SK-N-SH (cell line): Measurements from ENCODE around the gene AFMID. TPM values are rescaled to one million over a fixed set of nuclear protein-coding genes. Genes with fewer than 3 reads are reported as not detected.

Source experiments
- CTCF ChIA-PET: fragments of 300-600, 350-600 bp; formaldehyde crosslinking; extraction: SDS; loops from one replicate; lab custom pipeline; 2021; lab: Yijun Ruan, JAX
- POLR2A ChIA-PET: fragments of 350-600 bp; sonication (Branson Sonifier 250); formaldehyde crosslinking; extraction: SDS; loops from one replicate; lab custom pipeline; 2020; ENCODE audit warnings: antibody characterized with exemption, inconsistent platforms; lab: Yijun Ruan, JAX
- DNase-seq: peaks from one replicate; pipeline ENCODE4 v3.0.0; 2012
- H2AFZ ChIP-seq: fragments of 200-600 bp; sonication (generic); 2 replicates; pipeline ENCODE4 v1.8.1; 2016; ENCODE audit warnings: antibody characterized with exemption, mild to moderate bottlenecking, low read depth
- H3F3A ChIP-seq: fragments of 200-600 bp; sonication (generic); replicated peaks from 2 replicates; pipeline ENCODE3; 2016; ENCODE audit warnings: antibody characterized with exemption, mild to moderate bottlenecking; ENCODE audit not compliant: insufficient read depth
- H3K27ac ChIP-seq, 2 experiments: fragments of 200-500 bp in 1 of 2; fragments of 200-600 bp in 1 of 2; sonication (Bioruptor generic) in 1 of 2; sonication (generic), shearing (Covaris generic) in 1 of 2; 2 replicates each; pipeline versions ENCODE4 v1.5.1 to v1.6.1; 2014 to 2016; ENCODE audit warnings: low read depth in 2 of 2, inconsistent platforms in 1 of 2, low read length in 1 of 2, mild to moderate bottlenecking in 1 of 2, mixed read lengths in 1 of 2
- H3K27me3 ChIP-seq: fragments of 200-600 bp; sonication (generic), shearing (Covaris generic); 2 replicates; pipeline ENCODE4 v1.6.1; 2016; ENCODE audit warnings: mixed run types; ENCODE audit not compliant: insufficient read depth
- H3K36me3 ChIP-seq, 2 experiments: fragments of 200-500 bp in 1 of 2; fragments of 200-600 bp in 1 of 2; sonication (Bioruptor generic) in 1 of 2; sonication (generic) in 1 of 2; replicated peaks in 1 of 2; 2 replicates each; pipeline versions ENCODE3 to v1.5.1; 2014 to 2016; ENCODE audit warnings: low read length in 1 of 2, mild to moderate bottlenecking in 1 of 2; ENCODE audit not compliant: insufficient read depth in 2 of 2, control insufficient read depth in 1 of 2
- H3K4me1 ChIP-seq, 2 experiments: fragments of 200-500 bp in 1 of 2; fragments of 200-600 bp in 1 of 2; sonication (Bioruptor generic) in 1 of 2; sonication (generic), shearing (Covaris generic) in 1 of 2; 2 replicates each; pipeline versions ENCODE4 v1.5.1 to v1.6.1; 2014 to 2016; ENCODE audit warnings: low read depth in 1 of 2, low read length in 1 of 2, mixed run types in 1 of 2; ENCODE audit not compliant: insufficient read depth in 2 of 2, control insufficient read depth in 1 of 2
- H3K4me2 ChIP-seq: fragments of 200-600 bp; sonication (generic), shearing (Covaris generic); 2 replicates; pipeline ENCODE4 v1.6.1; 2017; ENCODE audit warnings: mixed run types
- H3K4me3 ChIP-seq, 2 experiments: fragments of 200-500 bp in 1 of 2; fragments of 200-600 bp in 1 of 2; sonication (Bioruptor generic) in 1 of 2; sonication (generic), shearing (Covaris generic) in 1 of 2; 2 replicates each; pipeline versions ENCODE4 v1.5.1 to v1.8.1; 2014 to 2016; ENCODE audit warnings: low read depth in 2 of 2, inconsistent platforms in 1 of 2, low read length in 1 of 2, mild to moderate bottlenecking in 1 of 2, mixed read lengths in 1 of 2, moderate library complexity in 1 of 2
- H3K79me2 ChIP-seq: fragments of 200-600 bp; sonication (generic); 2 replicates; pipeline ENCODE4 v1.8.1; 2017; ENCODE audit warnings: mild to moderate bottlenecking; ENCODE audit not compliant: insufficient read depth
- H3K9ac ChIP-seq: fragments of 200-600 bp; sonication (generic); 2 replicates; pipeline ENCODE4 v1.6.1; 2017; ENCODE audit warnings: mixed run types
- H3K9me2 ChIP-seq: fragments of 200-600 bp; sonication (generic); 2 replicates; pipeline ENCODE4 v1.6.1; 2017; ENCODE audit warnings: mixed run types
- H3K9me3 ChIP-seq: fragments of 200-600 bp; sonication (generic); 2 replicates; pipeline ENCODE4 v1.6.1; 2017; ENCODE audit warnings: mixed run types, mild to moderate bottlenecking, moderate library complexity
- H4K20me1 ChIP-seq: fragments of 200-600 bp; sonication (generic); 2 replicates; pipeline ENCODE4 v1.6.1; 2017; ENCODE audit warnings: mild to moderate bottlenecking, mixed run types; ENCODE audit not compliant: insufficient read depth
- CHD2 ChIP-seq: fragments of 150-350 bp; IDR thresholded peaks from 2 replicates; pipeline ENCODE4 v1.6.1; 2018; ENCODE audit warnings: low read length; ENCODE audit not compliant: partially characterized antibody
- CTCF ChIP-seq: fragments of 200-600 bp; sonication (generic); IDR thresholded peaks from 2 replicates; pipeline ENCODE4 v1.6.1; 2017; ENCODE audit warnings: antibody characterized with exemption, mild to moderate bottlenecking, moderate library complexity
- ELF1 ChIP-seq: IDR thresholded peaks from 2 replicates; pipeline ENCODE4 v1.4.0; 2012
- EP300 ChIP-seq, 2 experiments: IDR thresholded peaks; 2 replicates each; pipeline versions ENCODE4 v1.4.0 to v1.6.1; 2012; ENCODE audit warnings: borderline replicate concordance in 1 of 2, low read depth in 1 of 2, low read length in 1 of 2
- FOXJ3 ChIP-seq: sonication (generic); formaldehyde crosslinking; IDR thresholded peaks from 2 replicates; pipeline ENCODE4 v1.5.1; 2020; ENCODE audit warnings: mild to moderate bottlenecking, missing genetic modification reagents
- GABPA ChIP-seq: IDR thresholded peaks from 2 replicates; pipeline ENCODE4 v1.4.0; 2012; ENCODE audit warnings: low read depth, mild to moderate bottlenecking
- GATA2 ChIP-seq: sonication (generic); formaldehyde crosslinking; IDR thresholded peaks from 2 replicates; pipeline ENCODE4 v1.5.0; 2020; ENCODE audit warnings: mild to moderate bottlenecking, missing genetic modification reagents
- MXI1 ChIP-seq: IDR thresholded peaks from 2 replicates; pipeline ENCODE4 v1.6.1; 2012; ENCODE audit warnings: mild to moderate bottlenecking, low read depth, low read length, improper control_type of control experiment
- POLR2AphosphoS5 ChIP-seq: IDR thresholded peaks from 2 replicates; pipeline ENCODE4 v1.6.1; 2012; ENCODE audit warnings: low read depth, low read length
- RAD21 ChIP-seq: IDR thresholded peaks from 2 replicates; pipeline ENCODE4 v1.6.1; 2012; ENCODE audit warnings: mild to moderate bottlenecking, low read length
- RCOR1 ChIP-seq: fragments of 150-350 bp; IDR thresholded peaks from 2 replicates; pipeline ENCODE4 v1.6.1; 2017; ENCODE audit warnings: antibody characterized with exemption, low read length
- RFX5 ChIP-seq: IDR thresholded peaks from 2 replicates; pipeline ENCODE4 v1.6.1; 2012; ENCODE audit warnings: mild to moderate bottlenecking, improper control_type of control experiment, low read length
- SIN3A ChIP-seq: IDR thresholded peaks from 2 replicates; pipeline ENCODE4 v1.6.1; 2012; ENCODE audit warnings: low read depth, mild to moderate bottlenecking, low read length, moderate library complexity, borderline replicate concordance
- TAF1 ChIP-seq: IDR thresholded peaks from 2 replicates; pipeline ENCODE4 v1.6.1; 2012; ENCODE audit warnings: low read depth, mild to moderate bottlenecking, low read length, moderate library complexity, borderline replicate concordance
- TEAD4 ChIP-seq: IDR thresholded peaks from 2 replicates; pipeline ENCODE4 v1.4.0; 2012; ENCODE audit warnings: mild to moderate bottlenecking, borderline replicate concordance; ENCODE audit not compliant: insufficient read depth
- USF1 ChIP-seq: IDR thresholded peaks from 2 replicates; pipeline ENCODE4 v1.4.0; 2012; ENCODE audit warnings: low read depth, borderline replicate concordance
- WGBS: methylation state at CpG from one replicate; pipeline ENCODE4 v1.1.6; 2017; ENCODE audit warnings: low lambda C conversion rate; 5-methylcytosine and 5-hydroxymethylcytosine counted together
- polyA plus RNA-seq, 3 experiments: library from polyadenylated mRNA; depleted of rRNA; stranded (reverse); fragments of >200 nt; gene quantifications; 2 replicates each; pipeline ENCODE4 v1.2.3, GENCODE V29; 2012
- TF ChIP-seq, protein P1 (sequence below): fragments of 150-350 bp; IDR thresholded peaks from 2 replicates; pipeline ENCODE4 v1.6.1; 2016; ENCODE audit warnings: mild to moderate bottlenecking, low read depth, low read length
- TF ChIP-seq, protein P2 (sequence below): IDR thresholded peaks from 2 replicates; pipeline ENCODE4; 2012
- TF ChIP-seq, protein P3 (sequence below): IDR thresholded peaks from 2 replicates; pipeline ENCODE4 v1.6.1; 2012; ENCODE audit warnings: mild to moderate bottlenecking, low read depth, low read length, moderate library complexity

The AFMID gene
- polyA plus RNA-seq, 1 of the 3 experiments (the other 2 are of a cell fraction) = 44.4 TPM

DNA sequence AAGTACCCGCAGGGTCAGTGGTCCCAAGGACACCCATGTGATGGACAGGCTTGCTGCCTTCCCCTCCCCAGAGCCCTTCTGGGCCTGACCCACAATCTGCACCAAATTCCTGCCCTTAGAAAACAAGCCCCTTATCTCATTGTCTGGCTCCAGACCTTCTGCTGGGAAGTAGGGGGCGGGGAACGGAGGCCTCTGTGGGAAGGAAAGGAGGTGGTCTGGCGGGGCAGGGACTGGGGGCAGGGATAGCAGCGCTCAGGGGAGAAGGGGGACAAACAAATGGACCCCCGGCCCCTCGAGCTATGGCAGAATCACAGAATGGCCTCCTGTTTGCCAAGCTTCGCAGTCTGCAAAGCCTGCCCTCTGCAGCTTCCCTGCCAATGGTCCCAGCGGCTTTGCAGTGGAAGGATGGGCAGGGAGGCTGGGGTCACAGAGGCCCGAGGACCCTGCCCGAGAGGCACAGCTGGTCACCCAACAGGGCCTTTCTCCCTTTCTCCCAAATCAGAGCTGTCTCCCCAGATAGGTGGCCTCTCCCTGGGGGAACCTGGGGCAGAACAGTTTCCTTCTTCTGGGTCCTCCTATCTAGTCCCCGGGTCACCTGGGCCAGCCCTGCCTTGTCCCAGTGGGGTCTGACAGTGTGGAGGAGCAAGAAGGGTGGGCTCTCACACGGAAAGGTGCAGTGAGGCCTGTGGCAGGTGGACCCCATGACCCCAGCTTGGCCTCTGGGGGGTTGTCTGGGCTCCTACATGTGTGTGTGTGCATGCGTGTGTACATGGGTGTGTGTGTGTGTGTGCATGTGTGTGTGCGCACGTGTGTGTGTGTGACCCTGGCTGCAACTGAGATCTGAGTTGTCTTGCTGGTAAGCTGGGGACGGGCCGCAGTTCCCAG lies 69.8 kb downstream of the AFMID start:
- H3K27me3 ChIP-seq = no peaks in the 10 kb centered on the region
- H3K9me3 ChIP-seq = no peaks in the 10 kb centered on the region
- H2AFZ ChIP-seq = no peak overlapping the region
- H3F3A ChIP-seq = no peaks in the 10 kb centered on the region
- H4K20me1 ChIP-seq = no peaks in the 10 kb centered on the region
- no peaks in the 10 kb centered on the region for H3K36me3 ChIP-seq
- no peak overlapping the region for H3K9ac ChIP-seq
- peak overlapping the region; percentile 18 to 99; a peak in 3 of 4 replicates for H3K27ac ChIP-seq
- TF ChIP-seq RAD21 (peak; percentile 22; the same call in 1 of the 2 replicates), RCOR1 (peak; percentile 80; the same call in 1 of the 2 replicates), MXI1 (peak; percentile 50; the same call in 1 of the 2 replicates), TAF1 (no peak), TEAD4 (no peak), GATA2 (CRISPR knock-in tag) (peak; percentile 94), SIN3A (no peak), GABPA (no peak), FOXJ3 (CRISPR knock-in tag) (peak; percentile 61; the same call in 1 of the 2 replicates), EP300 (IDR thresholded peaks at IDR 0.05; ENCODE audit: borderline replicate concordance in 1 of 2, low read depth in 1 of 2, low read length in 1 of 2) (peak in 1 of 2 experiments; percentile 96; a peak in 2 of 4 replicates), CHD2 (peak; percentile 96), RFX5 (no peak), POLR2AphosphoS5 (no peak), ELF1 (no peak), USF1 (no peak), CTCF (no peak)
- TF ChIP-seq, protein P1, sequence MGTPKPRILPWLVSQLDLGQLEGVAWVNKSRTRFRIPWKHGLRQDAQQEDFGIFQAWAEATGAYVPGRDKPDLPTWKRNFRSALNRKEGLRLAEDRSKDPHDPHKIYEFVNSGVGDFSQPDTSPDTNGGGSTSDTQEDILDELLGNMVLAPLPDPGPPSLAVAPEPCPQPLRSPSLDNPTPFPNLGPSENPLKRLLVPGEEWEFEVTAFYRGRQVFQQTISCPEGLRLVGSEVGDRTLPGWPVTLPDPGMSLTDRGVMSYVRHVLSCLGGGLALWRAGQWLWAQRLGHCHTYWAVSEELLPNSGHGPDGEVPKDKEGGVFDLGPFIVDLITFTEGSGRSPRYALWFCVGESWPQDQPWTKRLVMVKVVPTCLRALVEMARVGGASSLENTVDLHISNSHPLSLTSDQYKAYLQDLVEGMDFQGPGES = no peak
- TF ChIP-seq, protein P2, sequence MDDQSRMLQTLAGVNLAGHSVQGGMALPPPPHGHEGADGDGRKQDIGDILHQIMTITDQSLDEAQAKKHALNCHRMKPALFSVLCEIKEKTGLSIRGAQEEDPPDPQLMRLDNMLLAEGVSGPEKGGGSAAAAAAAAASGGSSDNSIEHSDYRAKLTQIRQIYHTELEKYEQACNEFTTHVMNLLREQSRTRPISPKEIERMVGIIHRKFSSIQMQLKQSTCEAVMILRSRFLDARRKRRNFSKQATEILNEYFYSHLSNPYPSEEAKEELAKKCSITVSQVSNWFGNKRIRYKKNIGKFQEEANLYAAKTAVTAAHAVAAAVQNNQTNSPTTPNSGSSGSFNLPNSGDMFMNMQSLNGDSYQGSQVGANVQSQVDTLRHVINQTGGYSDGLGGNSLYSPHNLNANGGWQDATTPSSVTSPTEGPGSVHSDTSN = no peak
- TF ChIP-seq, protein P3, sequence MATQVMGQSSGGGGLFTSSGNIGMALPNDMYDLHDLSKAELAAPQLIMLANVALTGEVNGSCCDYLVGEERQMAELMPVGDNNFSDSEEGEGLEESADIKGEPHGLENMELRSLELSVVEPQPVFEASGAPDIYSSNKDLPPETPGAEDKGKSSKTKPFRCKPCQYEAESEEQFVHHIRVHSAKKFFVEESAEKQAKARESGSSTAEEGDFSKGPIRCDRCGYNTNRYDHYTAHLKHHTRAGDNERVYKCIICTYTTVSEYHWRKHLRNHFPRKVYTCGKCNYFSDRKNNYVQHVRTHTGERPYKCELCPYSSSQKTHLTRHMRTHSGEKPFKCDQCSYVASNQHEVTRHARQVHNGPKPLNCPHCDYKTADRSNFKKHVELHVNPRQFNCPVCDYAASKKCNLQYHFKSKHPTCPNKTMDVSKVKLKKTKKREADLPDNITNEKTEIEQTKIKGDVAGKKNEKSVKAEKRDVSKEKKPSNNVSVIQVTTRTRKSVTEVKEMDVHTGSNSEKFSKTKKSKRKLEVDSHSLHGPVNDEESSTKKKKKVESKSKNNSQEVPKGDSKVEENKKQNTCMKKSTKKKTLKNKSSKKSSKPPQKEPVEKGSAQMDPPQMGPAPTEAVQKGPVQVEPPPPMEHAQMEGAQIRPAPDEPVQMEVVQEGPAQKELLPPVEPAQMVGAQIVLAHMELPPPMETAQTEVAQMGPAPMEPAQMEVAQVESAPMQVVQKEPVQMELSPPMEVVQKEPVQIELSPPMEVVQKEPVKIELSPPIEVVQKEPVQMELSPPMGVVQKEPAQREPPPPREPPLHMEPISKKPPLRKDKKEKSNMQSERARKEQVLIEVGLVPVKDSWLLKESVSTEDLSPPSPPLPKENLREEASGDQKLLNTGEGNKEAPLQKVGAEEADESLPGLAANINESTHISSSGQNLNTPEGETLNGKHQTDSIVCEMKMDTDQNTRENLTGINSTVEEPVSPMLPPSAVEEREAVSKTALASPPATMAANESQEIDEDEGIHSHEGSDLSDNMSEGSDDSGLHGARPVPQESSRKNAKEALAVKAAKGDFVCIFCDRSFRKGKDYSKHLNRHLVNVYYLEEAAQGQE = no peak
- H3K4me2 ChIP-seq = no peak overlapping the region
- ChIA-PET POLR2A (interaction anchor here (0.6 to 2.5 kb wide), 9 partner anchors 9 to 99 kb away, joined by 3 to 6 read pairs (median 3); no protein-coding TSS in a partner anchor), CTCF (interaction anchor here (0.6 to 4.8 kb wide), 11 partner anchors 12 to 452 kb away, joined by 3 to 30 read pairs (median 6); no protein-coding TSS in a partner anchor)
- H3K9me2 ChIP-seq = no peaks in the 10 kb centered on the region
- no peaks in the 10 kb centered on the region for H3K79me2 ChIP-seq
- H3K4me3 ChIP-seq = no peak overlapping the region
- H3K4me1 ChIP-seq = peaks cover 5 to 73% of the 10 kb centered on the region in 2 experiments; a peak in 2 of 4 replicates
- peak; percentile 78 for DNase-seq
- 53% methylated on average over 17 of the region's 18 CpGs for WGBS
